Lower leg skin (tissue), 3 donors: Measurements from ENCODE around the gene RAB1A.

Experiments used
- POLR2A ChIP-seq, 2 donors: fragments of 450-650 bp; IDR thresholded peaks; one replicate each; pipeline ENCODE4 v1.6.1; 2016 to 2017; ENCODE audit warnings: antibody characterized with exemption in 2 of 2, mild to moderate bottlenecking in 1 of 2, moderate library complexity in 1 of 2
- TF ChIP-seq, protein P1 (sequence below), 3 donors: fragments of 450-650 bp; IDR thresholded peaks; one replicate each; pipeline ENCODE4 v1.5.1; 2016; ENCODE audit warnings: antibody characterized with exemption in 3 of 3, mild to moderate bottlenecking in 3 of 3, moderate library complexity in 2 of 3

DNA sequence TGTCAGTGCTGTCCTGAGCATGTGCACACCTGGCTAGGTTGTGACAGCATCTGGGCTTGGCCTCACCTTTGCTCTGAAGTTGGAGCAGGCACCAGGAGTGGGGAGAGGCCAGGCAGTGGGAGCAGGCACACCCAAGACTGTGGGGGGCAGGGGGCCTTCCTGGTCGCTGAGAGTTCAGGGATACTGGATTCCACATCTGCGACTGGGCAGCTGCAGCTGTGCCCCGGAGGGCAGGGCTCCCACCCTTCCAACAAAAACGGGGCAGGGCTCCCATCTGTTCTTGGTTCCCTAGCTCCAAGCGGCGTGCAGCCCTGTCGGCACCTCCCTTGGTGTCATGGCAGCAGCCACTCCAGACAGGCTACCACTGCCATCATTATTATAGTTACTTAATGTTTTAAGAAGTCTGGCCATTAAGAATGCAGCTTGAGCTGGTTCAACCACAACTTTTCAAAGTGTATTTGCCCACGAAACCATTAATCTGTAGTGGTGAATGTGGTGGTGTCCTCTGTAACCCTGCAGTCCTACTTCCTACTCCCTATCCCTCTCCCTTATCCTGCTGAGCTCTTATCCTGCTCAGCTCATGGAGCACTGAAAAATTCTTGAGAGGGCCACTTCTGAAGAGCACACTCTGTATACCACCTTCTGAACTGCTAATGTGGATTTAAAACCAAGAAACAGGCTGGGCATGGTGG, 48.0 kb upstream of the RAB1A start:
- TF ChIP-seq, protein P1, sequence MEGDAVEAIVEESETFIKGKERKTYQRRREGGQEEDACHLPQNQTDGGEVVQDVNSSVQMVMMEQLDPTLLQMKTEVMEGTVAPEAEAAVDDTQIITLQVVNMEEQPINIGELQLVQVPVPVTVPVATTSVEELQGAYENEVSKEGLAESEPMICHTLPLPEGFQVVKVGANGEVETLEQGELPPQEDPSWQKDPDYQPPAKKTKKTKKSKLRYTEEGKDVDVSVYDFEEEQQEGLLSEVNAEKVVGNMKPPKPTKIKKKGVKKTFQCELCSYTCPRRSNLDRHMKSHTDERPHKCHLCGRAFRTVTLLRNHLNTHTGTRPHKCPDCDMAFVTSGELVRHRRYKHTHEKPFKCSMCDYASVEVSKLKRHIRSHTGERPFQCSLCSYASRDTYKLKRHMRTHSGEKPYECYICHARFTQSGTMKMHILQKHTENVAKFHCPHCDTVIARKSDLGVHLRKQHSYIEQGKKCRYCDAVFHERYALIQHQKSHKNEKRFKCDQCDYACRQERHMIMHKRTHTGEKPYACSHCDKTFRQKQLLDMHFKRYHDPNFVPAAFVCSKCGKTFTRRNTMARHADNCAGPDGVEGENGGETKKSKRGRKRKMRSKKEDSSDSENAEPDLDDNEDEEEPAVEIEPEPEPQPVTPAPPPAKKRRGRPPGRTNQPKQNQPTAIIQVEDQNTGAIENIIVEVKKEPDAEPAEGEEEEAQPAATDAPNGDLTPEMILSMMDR (IDR thresholded peaks at IDR 0.05) = no peak
- no peak for TF ChIP-seq POLR2A (IDR thresholded peaks at IDR 0.05)
